Prostate gland (tissue), 2 donors: Measurements from ENCODE around the gene ST7. TPM values are rescaled to one million over a fixed set of nuclear protein-coding genes. Genes with fewer than 3 reads are reported as not detected.
A peak's percentile ranks its signal among the peaks of the same experiment; 100 is the strongest.

Experiments used
- DNase-seq: peaks from one replicate; pipeline ENCODE4 v3.0.0-alpha.2; 2019; ENCODE audit warnings: low spot score
- H3K27ac ChIP-seq, 2 donors: fragments of 200-600 bp; sonication (generic); 2 replicates each; pipeline ENCODE4 v1.5.1; 2017 to 2019
- H3K27me3 ChIP-seq: fragments of 200-600 bp; sonication (generic); replicated peaks from 2 replicates; pipeline ENCODE4 v1.5.1; 2019; ENCODE audit not compliant: insufficient read depth
- H3K36me3 ChIP-seq, 2 donors: fragments of 200-600 bp; sonication (generic); 1 replicate in 1 of 2; 2 replicates in 1 of 2; pipeline versions ENCODE4 v1.5.1 to v1.8.1; 2017 to 2019
- H3K4me1 ChIP-seq: fragments of 200-600 bp; sonication (generic); replicated peaks from 2 replicates; pipeline ENCODE4 v1.5.1; 2019
- H3K4me3 ChIP-seq, 2 donors: fragments of 200-600 bp; sonication (generic); 2 replicates each; pipeline ENCODE4 v1.5.1; 2017 to 2019
- H3K9me3 ChIP-seq: fragments of 200-600 bp; sonication (generic); 2 replicates; pipeline ENCODE4 v1.5.1; 2017
- POLR2A ChIP-seq: fragments of 450-650 bp; IDR thresholded peaks from one replicate; pipeline ENCODE4 v1.6.1; 2016; ENCODE audit warnings: antibody characterized with exemption, mild to moderate bottlenecking
- POLR2AphosphoS5 ChIP-seq: sonication (generic); formaldehyde crosslinking; IDR thresholded peaks from one replicate; pipeline ENCODE4 v1.6.1; 2017; ENCODE audit warnings: antibody characterized with exemption
- WGBS: methylation state at CpG from one replicate; pipeline ENCODE4 v1.1.5; 2018; 5-methylcytosine and 5-hydroxymethylcytosine counted together
- intact Hi-C: fragments of 100-400 bp; cut with DNase I; formaldehyde crosslinking; loops from one replicate; pipeline ENCODE4 v1.14.2; 2022
- total RNA-seq, 2 donors: library from RNA; depleted of rRNA; stranded (reverse); fragments of >200 nt; gene quantifications; one replicate each; pipeline ENCODE4 v1.1.0, GENCODE V29; 2016
- TF ChIP-seq, protein P1 (sequence below), 4 experiments: fragments of 200-600 bp in 2 of 4; fragments of 450-650 bp in 2 of 4; sonication (generic) in 2 of 4; IDR thresholded peaks; 1 replicate in 3 of 4; 2 replicates in 1 of 4; pipeline ENCODE4 v1.5.1; 2016 to 2019; ENCODE audit warnings: antibody characterized with exemption in 4 of 4, mild to moderate bottlenecking in 2 of 4, moderate library complexity in 2 of 4

ST7 gene
- total RNA-seq, 2 donors from 2014 or later: 18.7 to 27.5 TPM

DNA sequence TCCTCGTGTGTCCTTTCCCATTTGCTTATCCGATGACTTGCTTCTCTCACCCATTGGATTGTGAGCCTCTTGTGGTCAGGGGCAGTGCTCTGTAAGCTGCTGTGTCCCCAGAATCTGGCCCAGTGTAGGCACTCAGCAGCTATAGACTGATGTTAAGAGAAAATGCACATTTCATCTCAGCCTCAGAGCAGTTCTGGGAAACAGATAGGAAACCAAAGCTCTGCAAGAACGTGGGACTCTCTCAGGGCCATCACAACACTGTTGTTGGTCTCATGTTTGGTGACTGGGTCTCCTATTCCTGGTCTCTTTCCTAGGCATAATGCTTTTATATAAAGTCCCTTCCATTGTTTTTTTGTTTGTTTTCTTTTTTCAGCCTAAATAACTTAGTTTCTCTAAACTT lies 141.2 kb downstream of the ST7 start:
- Histone ChIP-seq H3K27me3 (no peaks in the 10 kb centered on the region), H3K9me3 (no peaks in the 10 kb centered on the region), H3K27ac (no peak overlapping the region), H3K36me3 (no peaks in the 10 kb centered on the region), H3K4me1 (no peaks in the 10 kb centered on the region), H3K4me3 (no peak overlapping the region)
- DNase-seq: no peak
- intact Hi-C loops: no loop called here
- WGBS: 86% methylated on average over 3 of the region's 3 CpGs
- TF ChIP-seq POLR2A: no peak
- no peak for TF ChIP-seq POLR2AphosphoS5

DNA sequence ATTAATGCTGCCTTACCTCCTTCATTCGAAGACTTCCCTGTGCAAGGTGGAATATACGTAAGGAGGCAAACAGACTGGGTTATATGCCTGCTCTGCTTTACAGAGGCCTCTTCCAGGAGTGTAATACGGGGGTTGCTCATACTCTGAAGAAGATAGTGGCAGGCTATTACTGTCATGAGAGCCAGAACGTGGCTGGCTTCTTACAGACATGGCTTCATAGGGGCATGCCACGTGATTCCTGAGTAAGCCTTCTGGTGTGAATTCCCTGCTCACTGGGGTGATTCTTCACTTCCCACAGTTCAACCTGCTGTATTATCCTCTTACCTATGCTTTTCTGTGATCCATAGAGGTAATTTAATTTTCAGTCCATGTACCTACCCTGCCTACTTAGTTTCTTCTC lies 141.8 kb downstream of the ST7 start:
- TF ChIP-seq POLR2A (no peak), POLR2AphosphoS5 (no peak)
- TF ChIP-seq, protein P1, sequence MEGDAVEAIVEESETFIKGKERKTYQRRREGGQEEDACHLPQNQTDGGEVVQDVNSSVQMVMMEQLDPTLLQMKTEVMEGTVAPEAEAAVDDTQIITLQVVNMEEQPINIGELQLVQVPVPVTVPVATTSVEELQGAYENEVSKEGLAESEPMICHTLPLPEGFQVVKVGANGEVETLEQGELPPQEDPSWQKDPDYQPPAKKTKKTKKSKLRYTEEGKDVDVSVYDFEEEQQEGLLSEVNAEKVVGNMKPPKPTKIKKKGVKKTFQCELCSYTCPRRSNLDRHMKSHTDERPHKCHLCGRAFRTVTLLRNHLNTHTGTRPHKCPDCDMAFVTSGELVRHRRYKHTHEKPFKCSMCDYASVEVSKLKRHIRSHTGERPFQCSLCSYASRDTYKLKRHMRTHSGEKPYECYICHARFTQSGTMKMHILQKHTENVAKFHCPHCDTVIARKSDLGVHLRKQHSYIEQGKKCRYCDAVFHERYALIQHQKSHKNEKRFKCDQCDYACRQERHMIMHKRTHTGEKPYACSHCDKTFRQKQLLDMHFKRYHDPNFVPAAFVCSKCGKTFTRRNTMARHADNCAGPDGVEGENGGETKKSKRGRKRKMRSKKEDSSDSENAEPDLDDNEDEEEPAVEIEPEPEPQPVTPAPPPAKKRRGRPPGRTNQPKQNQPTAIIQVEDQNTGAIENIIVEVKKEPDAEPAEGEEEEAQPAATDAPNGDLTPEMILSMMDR (IDR thresholded peaks at IDR 0.05): no peak
- no peak for DNase-seq
- no peak overlapping the region for H3K4me3 ChIP-seq
- intact Hi-C loops: no loop called here
- H3K4me1 ChIP-seq: no peaks in the 10 kb centered on the region
- WGBS: 93% methylated on average over 5 of the region's 5 CpGs
- H3K9me3 ChIP-seq: no peaks in the 10 kb centered on the region
- no peak overlapping the region for H3K27ac ChIP-seq
- H3K36me3 ChIP-seq: no peaks in the 10 kb centered on the region
- H3K27me3 ChIP-seq: no peaks in the 10 kb centered on the region

DNA sequence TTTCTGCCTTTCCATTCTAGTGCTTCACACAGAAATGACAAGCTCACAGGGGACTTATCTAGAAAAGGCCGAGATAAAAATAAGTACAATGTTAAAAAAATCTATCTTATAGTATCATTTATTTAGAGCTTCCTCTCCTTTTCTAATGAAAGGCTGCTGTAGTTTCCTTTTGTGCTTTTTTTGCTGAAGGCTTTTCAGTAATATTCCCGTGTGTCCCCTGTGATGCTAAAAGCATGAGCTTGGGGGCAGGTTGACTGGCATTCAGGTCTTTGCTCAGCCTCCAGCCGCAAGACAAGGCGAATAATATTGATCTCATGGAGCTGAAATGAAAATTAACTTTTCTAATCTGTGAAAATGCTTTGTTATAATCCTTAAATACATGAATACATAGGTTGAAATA lies 143.0 kb downstream of the ST7 start:
- WGBS: 86% methylated on average over 4 of the region's 4 CpGs
- intact Hi-C loops: no loop called here
- no peaks in the 10 kb centered on the region for H3K9me3 ChIP-seq

DNA sequence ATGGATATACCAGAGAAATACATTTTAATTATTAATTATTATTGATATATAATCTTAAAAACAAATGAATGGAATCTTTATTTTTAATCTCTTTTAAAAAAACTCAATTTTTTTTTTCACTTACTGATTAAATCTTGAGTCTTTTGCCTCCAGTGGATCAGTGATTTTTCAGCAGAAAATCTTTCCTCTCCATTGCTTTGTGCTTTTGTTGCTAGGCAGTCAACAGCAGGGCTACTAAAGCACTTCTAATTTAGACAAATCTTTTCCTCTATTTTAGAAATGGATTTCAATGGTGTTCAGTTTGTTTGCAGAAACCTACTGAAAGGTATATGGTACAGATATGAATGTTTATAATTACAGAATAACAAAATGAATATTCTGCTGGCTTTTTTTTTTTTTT lies 143.6 kb downstream of the ST7 start:
- no peak overlapping the region for H3K4me3 ChIP-seq
- no peak for DNase-seq
- no peaks in the 10 kb centered on the region for H3K36me3 ChIP-seq
- intact Hi-C loops: no loop called here
- H3K9me3 ChIP-seq: no peaks in the 10 kb centered on the region
- TF ChIP-seq POLR2A (no peak), POLR2AphosphoS5 (no peak)
- TF ChIP-seq, protein P1 (IDR thresholded peaks at IDR 0.05): no peak
- H3K27ac ChIP-seq: no peak overlapping the region
- no peaks in the 10 kb centered on the region for H3K4me1 ChIP-seq
- no peaks in the 10 kb centered on the region for H3K27me3 ChIP-seq

More for the DNA sequence above, 143.0 kb downstream of the ST7 start:
- H3K27me3 ChIP-seq: no peaks in the 10 kb centered on the region
- no peak overlapping the region for H3K27ac ChIP-seq
- TF ChIP-seq, protein P1 (IDR thresholded peaks at IDR 0.05): no peak
- TF ChIP-seq POLR2A (no peak), POLR2AphosphoS5 (no peak)
- no peak overlapping the region for H3K4me3 ChIP-seq
- DNase-seq: no peak
- H3K4me1 ChIP-seq: no peaks in the 10 kb centered on the region
- no peaks in the 10 kb centered on the region for H3K36me3 ChIP-seq

DNA sequence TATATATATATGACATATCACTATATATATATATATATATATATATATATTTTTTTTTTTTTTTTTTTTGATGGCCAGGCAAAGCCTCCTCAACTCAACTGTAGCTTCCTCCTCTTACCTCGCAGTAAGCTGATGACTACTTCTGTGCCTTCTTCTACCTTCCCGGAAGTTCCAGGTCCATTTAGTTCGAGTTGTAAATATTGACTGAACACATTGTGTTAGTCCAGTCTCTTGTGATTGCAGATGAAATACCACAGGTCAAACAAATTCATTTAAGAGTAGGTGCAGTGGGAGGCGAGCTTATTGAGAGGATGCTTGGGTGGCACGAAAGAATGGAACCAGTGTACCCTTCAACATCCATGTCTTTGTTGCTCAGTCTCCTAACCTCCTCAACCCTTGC lies 144.6 kb downstream of the ST7 start:
- no peak overlapping the region for H3K4me3 ChIP-seq
- H3K27ac ChIP-seq: no peak overlapping the region
- no peaks in the 10 kb centered on the region for H3K27me3 ChIP-seq
- WGBS: 79% methylated on average over 5 of the region's 5 CpGs
- TF ChIP-seq POLR2AphosphoS5: peak; percentile 75
- TF ChIP-seq, protein P1 (IDR thresholded peaks at IDR 0.05): no peak
- intact Hi-C loops: no loop called here
- peak; percentile 7 for DNase-seq
- no peaks in the 10 kb centered on the region for H3K9me3 ChIP-seq
- no peaks in the 10 kb centered on the region for H3K4me1 ChIP-seq
- H3K36me3 ChIP-seq: no peaks in the 10 kb centered on the region
